Suprapubic skin (tissue), 4 donors: ENCODE results near the gene LIPG.

Experiments
- CTCF ChIP-seq, 2 donors: fragments of 200-600 bp in 1 of 2; fragments of 450-650 bp in 1 of 2; sonication (generic) in 1 of 2; IDR thresholded peaks; one replicate each; pipeline ENCODE4 v1.5.1; 2016 to 2019; ENCODE audit warnings: antibody characterized with exemption in 2 of 2, mild to moderate bottlenecking in 1 of 2, moderate library complexity in 1 of 2
- EP300 ChIP-seq: sonication (generic); formaldehyde crosslinking; IDR thresholded peaks from one replicate; pipeline ENCODE4 v1.6.1; 2017; ENCODE audit warnings: antibody characterized with exemption
- POLR2A ChIP-seq, 2 donors: fragments of 450-650 bp; IDR thresholded peaks; one replicate each; pipeline ENCODE4 v1.6.1; 2017; ENCODE audit warnings: antibody characterized with exemption in 2 of 2, mild to moderate bottlenecking in 2 of 2, moderate library complexity in 2 of 2
- POLR2AphosphoS5 ChIP-seq, 3 donors: sonication (generic); formaldehyde crosslinking; IDR thresholded peaks; one replicate each; pipeline ENCODE4 v1.6.1; 2017; ENCODE audit warnings: antibody characterized with exemption in 3 of 3

- TF ChIP-seq POLR2A (IDR thresholded peaks at IDR 0.05): no peak
- TF ChIP-seq CTCF (IDR thresholded peaks at IDR 0.05): no peak
- TF ChIP-seq POLR2AphosphoS5 (IDR thresholded peaks at IDR 0.05): no peak
- TF ChIP-seq EP300: no peak
Measured at GRCh38 chr18:49561289-49562193, at the start of gene LIPG.
